Nephron progenitor cell (in vitro differentiated cells): Measurements from ENCODE around the gene ZNF547.

Experiments used
- DNase-seq: peaks from one replicate; pipeline ENCODE4 v3.0.0; 2021
- H3K27ac Mint-ChIP-seq: 2 replicates; pipeline ENCODE4 v1.8.0; 2021; ENCODE audit warnings: mild to moderate bottlenecking, moderate library complexity, mixed read lengths
- H3K27me3 Mint-ChIP-seq: 2 replicates; pipeline ENCODE4 v1.8.0; 2021; ENCODE audit warnings: mild to moderate bottlenecking, low read depth, mixed read lengths; ENCODE audit not compliant: poor library complexity
- H3K36me3 Mint-ChIP-seq: 2 replicates; pipeline ENCODE4 v1.8.0; 2021; ENCODE audit warnings: low read depth, mixed read lengths
- H3K4me1 Mint-ChIP-seq: 2 replicates; pipeline ENCODE4 v1.8.0; 2021; ENCODE audit warnings: mixed read lengths
- H3K4me3 Mint-ChIP-seq: 2 replicates; pipeline ENCODE4 v1.8.0; 2021; ENCODE audit warnings: mild to moderate bottlenecking, moderate library complexity, mixed read lengths
- H3K9me3 Mint-ChIP-seq: 2 replicates; pipeline ENCODE4 v1.8.0; 2021; ENCODE audit warnings: mild to moderate bottlenecking, moderate library complexity, mixed read lengths
- CTCF ChIP-seq: fragments of 200-600 bp; sonication (generic); IDR thresholded peaks from 2 replicates; pipeline ENCODE4 v1.5.0; 2021; ENCODE audit warnings: antibody characterized with exemption

Gene ZNF547

DNA sequence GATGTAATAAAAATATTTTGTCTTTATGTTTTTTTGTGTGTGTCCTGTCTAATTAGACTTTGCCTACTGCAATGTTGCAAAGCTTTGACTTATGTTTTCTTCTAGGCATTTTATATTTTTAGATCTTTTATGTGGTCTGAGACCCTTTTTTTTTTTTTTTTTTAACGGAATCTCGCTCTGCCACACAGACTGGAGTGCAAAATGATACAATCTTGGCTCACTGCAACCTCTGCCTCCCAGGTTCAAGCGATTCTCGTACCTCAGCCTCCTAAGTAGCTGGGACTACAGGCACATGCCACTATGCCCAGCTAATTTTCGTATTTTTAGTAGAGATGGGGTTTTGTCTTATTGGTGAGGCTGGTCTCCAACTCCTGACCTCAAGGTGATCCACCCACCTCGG is 20.8 kb upstream of the ZNF547 start:
- Mint-ChIP-seq H3K27me3 (peaks cover 77% of the 10 kb centered on the region), H3K27ac (no peak overlapping the region), H3K36me3 (no peaks in the 10 kb centered on the region)

DNA sequence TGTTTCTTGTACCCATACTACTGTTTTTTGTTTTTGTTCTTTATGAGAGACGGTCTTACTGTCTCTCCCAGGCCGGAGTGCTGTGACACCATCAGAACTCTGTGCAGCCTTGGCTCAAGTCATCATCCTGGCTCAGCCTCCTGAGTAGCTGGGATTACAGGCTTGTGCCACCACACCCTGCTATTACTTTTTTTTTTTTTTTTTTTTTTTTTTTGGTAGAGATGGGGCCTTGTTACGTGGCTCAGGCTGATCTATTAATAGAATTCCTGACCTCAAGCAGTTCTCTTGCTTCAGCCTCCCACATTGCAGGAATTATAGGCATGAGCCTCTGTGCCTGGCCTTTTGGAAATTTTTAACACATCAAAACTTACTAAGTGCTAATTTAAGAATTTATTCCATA is 15.2 kb upstream of the ZNF547 start:
- peaks cover 56% of the 10 kb centered on the region for H3K27me3 Mint-ChIP-seq

More for the DNA sequence above, 20.8 kb upstream of the ZNF547 start:
- Mint-ChIP-seq H3K4me1 (no peaks in the 10 kb centered on the region), H3K9me3 (no peaks in the 10 kb centered on the region), H3K4me3 (no peak overlapping the region)
- no peak for TF ChIP-seq CTCF
- no peak for DNase-seq

GRCh38 chr19:57350877-57351805 is 12.2 kb upstream of the ZNF547 start, which contains the start of gene ZNF304:
ZNF304 (plus strand) TSS chr19:57351271; CDS start chr19:57351665, 394 bp downstream.
- Mint-ChIP-seq H3K27me3 (peaks cover 28% of the 10 kb centered on the region), H3K4me1 (peaks cover 32% of the 10 kb centered on the region), H3K36me3 (peaks cover 32% of the 10 kb centered on the region), H3K9me3 (peaks cover 3% of the 10 kb centered on the region), H3K4me3 (peak within 1 kb of the TSS; percentile 99), H3K27ac (peak within 1 kb of the TSS; percentile 92)
- peak; percentile 79 for DNase-seq
- no peak for TF ChIP-seq CTCF

More for the DNA sequence above, 15.2 kb upstream of the ZNF547 start:
- H3K4me1 Mint-ChIP-seq: peaks cover 27% of the 10 kb centered on the region
- no peak for DNase-seq
- no peak overlapping the region for H3K4me3 Mint-ChIP-seq
- peaks cover 3% of the 10 kb centered on the region for H3K9me3 Mint-ChIP-seq
- no peak overlapping the region for H3K27ac Mint-ChIP-seq
- H3K36me3 Mint-ChIP-seq: peaks cover 15% of the 10 kb centered on the region
- TF ChIP-seq CTCF: no peak

DNA sequence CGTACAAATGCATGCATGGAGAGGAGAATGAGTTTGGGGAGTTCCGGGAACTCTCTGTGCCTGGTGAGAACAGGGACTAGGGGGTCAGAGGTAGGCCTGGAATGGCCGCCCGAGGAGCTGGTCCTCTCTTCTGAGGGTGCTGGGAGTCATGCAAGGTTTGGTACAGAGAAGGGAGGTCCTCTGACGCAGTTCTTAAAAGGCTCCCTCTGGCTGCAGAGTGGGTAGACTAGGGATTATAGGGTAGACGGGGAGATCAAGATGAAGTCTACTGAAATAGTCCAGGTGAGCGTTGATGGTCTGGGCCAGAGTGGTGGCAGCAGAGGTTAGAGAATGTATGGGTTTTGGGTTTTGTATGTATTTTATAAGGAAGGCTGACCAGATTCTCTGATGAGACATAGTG is 11.5 kb upstream of the ZNF547 start:
- Mint-ChIP-seq H3K36me3 (peaks cover 39% of the 10 kb centered on the region), H3K9me3 (peaks cover 3% of the 10 kb centered on the region), H3K27me3 (peaks cover 22% of the 10 kb centered on the region), H3K27ac (peak overlapping the region; percentile 92), H3K4me1 (peaks cover 32% of the 10 kb centered on the region), H3K4me3 (peak overlapping the region; percentile 99)
- DNase-seq: no peak
- TF ChIP-seq CTCF: no peak

DNA sequence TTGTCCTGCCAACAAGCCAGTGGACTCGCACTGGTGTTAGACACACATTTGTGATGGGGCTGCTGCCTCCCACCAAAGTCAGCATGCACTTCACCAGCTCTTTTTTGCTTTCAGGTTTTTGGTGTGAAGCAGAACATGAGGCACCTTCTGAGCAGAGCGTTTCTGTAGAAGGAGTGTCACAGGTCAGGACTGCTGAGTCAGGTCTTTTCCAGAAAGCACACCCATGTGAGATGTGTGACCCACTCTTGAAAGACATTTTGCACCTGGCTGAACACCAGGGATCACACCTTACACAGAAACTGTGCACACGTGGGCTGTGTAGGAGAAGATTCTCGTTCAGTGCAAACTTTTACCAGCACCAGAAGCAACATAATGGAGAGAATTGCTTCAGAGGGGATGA is 7.4 kb upstream of the ZNF547 start:
- H3K27me3 Mint-ChIP-seq: peaks cover 3% of the 10 kb centered on the region
- H3K4me3 Mint-ChIP-seq: no peak overlapping the region
- H3K27ac Mint-ChIP-seq: no peak overlapping the region
- H3K9me3 Mint-ChIP-seq: peaks cover under 1% of the 10 kb centered on the region
- no peak for TF ChIP-seq CTCF
- DNase-seq: no peak
- peaks cover 67% of the 10 kb centered on the region for H3K36me3 Mint-ChIP-seq
- peaks cover 27% of the 10 kb centered on the region for H3K4me1 Mint-ChIP-seq
